Naive thymus-derived CD4-positive, alpha-beta T cell (primary cell): Measurements from ENCODE around the gene KLHL8. TPM values are rescaled to one million over a fixed set of nuclear protein-coding genes. Genes with fewer than 3 reads are reported as not detected.

Experiments used
- ATAC-seq: fragments of 150-1000 bp; cut with Tn5 transposase; 2 replicates; pipeline ENCODE4 v1.10.0; 2021; ENCODE audit warnings: mild to moderate bottlenecking, moderate library complexity
- CTCF ChIA-PET: fragments of 350-600 bp; sonication (Branson Sonifier 250); formaldehyde crosslinking; loops from one replicate; lab custom pipeline; 2021; ENCODE audit warnings: antibody characterized with exemption; lab: Charles Lee
- POLR2A ChIA-PET: fragments of 350-600 bp; sonication (Branson Sonifier 250); formaldehyde crosslinking; loops from one replicate; lab custom pipeline; 2021; ENCODE audit warnings: antibody characterized with exemption, inconsistent platforms; lab: Charles Lee
- DNase-seq, 9 donors: peaks; one replicate each; pipeline versions ENCODE4 v3.0.0 to v3.0.0-alpha.2; 2020 to 2022; ENCODE audit warnings: mixed read lengths in 1 of 9
- H3K27ac ChIP-seq: one replicate; pipeline ENCODE4 v1.7.0; 2013; ENCODE audit warnings: mild to moderate bottlenecking, low read depth, low read length, moderate library complexity
- H3K27me3 ChIP-seq, 2 donors: one replicate each; pipeline ENCODE4 v1.7.0; 2013; ENCODE audit warnings: low read length in 2 of 2, mild to moderate bottlenecking in 2 of 2, moderate library complexity in 2 of 2; ENCODE audit not compliant: control insufficient read depth in 2 of 2, insufficient read depth in 2 of 2
- H3K36me3 ChIP-seq, 3 experiments: 1 replicate in 2 of 3; 2 replicates in 1 of 3; pipeline ENCODE4 v1.7.0; 2013; ENCODE audit warnings: low read length in 3 of 3, mild to moderate bottlenecking in 3 of 3, moderate library complexity in 1 of 3; ENCODE audit not compliant: insufficient read depth in 3 of 3, control insufficient read depth in 2 of 3
- H3K4me1 ChIP-seq, 2 donors: one replicate each; pipeline ENCODE4 v1.7.0; 2013; ENCODE audit warnings: low read length in 2 of 2, mild to moderate bottlenecking in 2 of 2, moderate library complexity in 1 of 2; ENCODE audit not compliant: control insufficient read depth in 2 of 2, insufficient read depth in 2 of 2
- H3K4me3 ChIP-seq: 2 replicates; pipeline ENCODE4 v1.7.0; 2013; ENCODE audit warnings: mild to moderate bottlenecking, low read length
- H3K9me3 ChIP-seq, 3 experiments: 1 replicate in 2 of 3; 2 replicates in 1 of 3; pipeline ENCODE4 v1.7.0; 2013; ENCODE audit warnings: low read length in 3 of 3; ENCODE audit not compliant: control insufficient read depth in 2 of 3
- H3K27ac Mint-ChIP-seq, 9 donors: one replicate each; pipeline ENCODE4 v1.8.0; 2020 to 2022; ENCODE audit warnings: mixed read lengths in 9 of 9, mild to moderate bottlenecking in 8 of 9, moderate library complexity in 5 of 9, inconsistent platforms in 2 of 9
- H3K27me3 Mint-ChIP-seq, 5 donors: one replicate each; pipeline ENCODE4 v1.8.0; 2021 to 2022; ENCODE audit warnings: mixed read lengths in 5 of 5, mild to moderate bottlenecking in 1 of 5
- H3K36me3 Mint-ChIP-seq, 5 donors: one replicate each; pipeline ENCODE4 v1.8.0; 2020 to 2022; ENCODE audit warnings: mixed read lengths in 5 of 5, mild to moderate bottlenecking in 3 of 5, inconsistent platforms in 1 of 5
- H3K4me1 Mint-ChIP-seq, 7 donors: one replicate each; pipeline ENCODE4 v1.8.0; 2020 to 2022; ENCODE audit warnings: mixed read lengths in 7 of 7, mild to moderate bottlenecking in 3 of 7, inconsistent platforms in 1 of 7
- H3K4me3 Mint-ChIP-seq, 10 donors: one replicate each; pipeline ENCODE4 v1.8.0; 2020 to 2022; ENCODE audit warnings: mild to moderate bottlenecking in 10 of 10, mixed read lengths in 10 of 10, moderate library complexity in 6 of 10, inconsistent platforms in 2 of 10
- H3K9me3 Mint-ChIP-seq, 11 donors: one replicate each; pipeline ENCODE4 v1.8.0; 2020 to 2022; ENCODE audit warnings: mixed read lengths in 11 of 11, mild to moderate bottlenecking in 4 of 11, inconsistent platforms in 1 of 11, moderate library complexity in 1 of 11
- intact Hi-C, 2 donors: fragments of 100-400 bp; cut with micrococcal nuclease; formaldehyde crosslinking; loops; one replicate each; pipeline ENCODE4 v1.15.1; 2023
- polyA plus RNA-seq, 2 donors: library from polyadenylated mRNA; unstranded; fragments of 300-500 nt; fragmentation: Illumina TruSeq; gene quantifications; one replicate each; pipeline ENCODE4 v1.2.3, GENCODE V29; 2021
- total RNA-seq, 6 experiments: library from RNA in 5 of 6; stranded (reverse) in 5 of 6; gene quantifications; 1 replicate in 5 of 6; 2 replicates in 1 of 6; pipeline ENCODE4 v1.2.3 and lab custom pipeline; 2021 to 2026

The KLHL8 gene
- total and polyA plus RNA-seq, 7 experiments from 2014 or later, result 9.7 to 15.7 (median 11.5) TPM

GRCh38 chr4:87258677-87259076, 38.3 kb upstream of the KLHL8 start:
- Mint-ChIP-seq H3K27me3 (peaks cover 0 to 8% (median 6%) of the 10 kb centered on the region in 5 donors), H3K4me3 (no peak overlapping the region), H3K27ac (no peak overlapping the region), H3K36me3 (peaks cover 0 to 7% (median 0%) of the 10 kb centered on the region in 5 donors), H3K4me1 (no peaks in the 10 kb centered on the region), H3K9me3 (peaks cover 0 to 17% (median 8%) of the 10 kb centered on the region in 11 donors)
- DNase-seq (no peak), ATAC-seq (no peak)
- Histone ChIP-seq H3K27ac (no peak overlapping the region), H3K9me3 (no peaks in the 10 kb centered on the region), H3K36me3 (no peaks in the 10 kb centered on the region), H3K4me3 (no peak overlapping the region), H3K27me3 (no peaks in the 10 kb centered on the region), H3K4me1 (no peaks in the 10 kb centered on the region)
- intact Hi-C loops, result no loop called here
- ChIA-PET POLR2A (no interaction called here), CTCF (no interaction called here)

DNA sequence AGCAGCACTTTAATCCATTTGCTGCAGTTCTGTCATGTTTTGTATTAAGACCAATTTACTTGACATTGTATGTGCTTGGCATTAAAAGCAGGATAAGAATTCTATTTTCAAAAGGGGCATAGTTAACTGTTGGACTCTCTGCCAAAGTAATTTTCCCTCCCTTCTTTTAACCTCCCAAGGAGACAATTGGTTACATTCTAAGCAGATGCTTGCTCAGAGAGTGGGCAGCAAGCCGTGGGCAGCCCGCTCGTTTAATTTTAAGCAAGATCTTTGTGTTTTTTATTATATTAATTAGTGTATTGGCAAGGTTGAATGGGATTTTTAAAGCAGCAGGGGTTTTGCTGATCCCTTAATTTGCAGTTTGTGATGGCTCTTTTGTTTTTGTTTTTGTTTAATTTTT, 37.1 kb upstream of the KLHL8 start:
- Histone ChIP-seq H3K4me3 (no peak overlapping the region), H3K4me1 (no peaks in the 10 kb centered on the region), H3K27ac (no peak overlapping the region), H3K27me3 (no peaks in the 10 kb centered on the region), H3K9me3 (no peaks in the 10 kb centered on the region), H3K36me3 (no peaks in the 10 kb centered on the region)
- ChIA-PET CTCF (no interaction called here), POLR2A (no interaction called here)
- DNase-seq, result no peak
- intact Hi-C loops, result no loop called here
- H3K27me3 Mint-ChIP-seq, result peaks cover 0 to 3% (median 0%) of the 10 kb centered on the region in 5 donors
- peaks cover 0 to 7% (median 0%) of the 10 kb centered on the region in 5 donors for H3K36me3 Mint-ChIP-seq
- peaks cover 0 to 12% (median 4%) of the 10 kb centered on the region in 11 donors for H3K9me3 Mint-ChIP-seq
- H3K4me1 Mint-ChIP-seq, result no peaks in the 10 kb centered on the region
- no peak overlapping the region for H3K27ac Mint-ChIP-seq
- ATAC-seq, result no peak
- no peak overlapping the region for H3K4me3 Mint-ChIP-seq

DNA sequence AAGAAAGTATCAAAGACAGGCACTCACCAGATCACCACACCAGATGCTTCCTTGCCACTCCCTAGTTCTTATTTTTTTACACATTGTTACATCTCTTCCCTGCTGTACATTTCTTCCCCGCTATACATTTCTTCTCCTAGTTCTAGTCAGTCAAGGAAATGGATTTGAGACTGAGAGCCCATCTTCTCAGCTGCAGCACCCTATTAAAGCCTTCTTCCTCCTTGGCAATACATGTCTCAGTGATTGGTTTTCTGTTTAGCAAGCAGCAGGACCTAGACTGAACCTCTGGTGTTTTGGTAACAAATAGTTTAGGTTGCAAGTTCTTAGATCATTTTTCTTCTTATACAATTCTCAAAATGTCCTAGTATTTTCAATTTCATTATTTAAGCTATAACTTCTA, 35.3 kb upstream of the KLHL8 start:
- ATAC-seq (no peak), DNase-seq (no peak)
- ChIA-PET CTCF (no interaction called here), POLR2A (no interaction called here)
- no peak overlapping the region for H3K27ac Mint-ChIP-seq
- Histone ChIP-seq H3K4me3 (no peak overlapping the region), H3K4me1 (no peaks in the 10 kb centered on the region), H3K27ac (no peak overlapping the region), H3K36me3 (no peaks in the 10 kb centered on the region), H3K9me3 (no peaks in the 10 kb centered on the region), H3K27me3 (no peaks in the 10 kb centered on the region)
- peaks cover 0 to 4% (median 0%) of the 10 kb centered on the region in 5 donors for H3K36me3 Mint-ChIP-seq
- H3K4me1 Mint-ChIP-seq, result no peaks in the 10 kb centered on the region
- peaks cover 0 to 3% (median 0%) of the 10 kb centered on the region in 5 donors for H3K27me3 Mint-ChIP-seq
- intact Hi-C loops, result no loop called here
- H3K9me3 Mint-ChIP-seq, result peaks cover 0 to 8% (median 4%) of the 10 kb centered on the region in 11 donors
- no peak overlapping the region for H3K4me3 Mint-ChIP-seq

DNA sequence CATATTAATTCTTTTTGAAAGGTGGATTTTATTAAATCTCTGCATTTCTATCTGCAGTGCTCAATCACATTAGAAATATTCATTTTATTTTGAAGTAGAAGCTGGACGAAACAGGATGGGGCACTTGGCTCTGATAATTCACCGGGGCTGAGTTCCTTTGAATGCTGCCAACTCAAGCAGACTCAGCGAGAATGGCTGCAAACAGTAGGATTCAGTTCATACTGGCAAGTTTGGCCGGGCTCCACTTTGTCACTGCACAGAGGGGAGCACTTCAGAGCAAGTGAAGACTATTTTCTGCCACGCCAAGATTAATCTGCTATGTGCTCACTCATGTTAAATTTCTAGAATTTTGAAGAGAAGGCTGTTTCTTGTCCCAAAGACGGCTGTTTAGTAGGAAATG, 30.7 kb upstream of the KLHL8 start:
- Histone ChIP-seq H3K27me3 (no peaks in the 10 kb centered on the region), H3K4me1 (no peaks in the 10 kb centered on the region), H3K4me3 (no peak overlapping the region), H3K27ac (no peak overlapping the region), H3K36me3 (no peaks in the 10 kb centered on the region), H3K9me3 (no peaks in the 10 kb centered on the region)
- intact Hi-C loops, result no loop called here
- Mint-ChIP-seq H3K27ac (no peak overlapping the region), H3K36me3 (peaks cover 0 to 4% (median 0%) of the 10 kb centered on the region in 5 donors), H3K27me3 (peaks cover 0 to 6% (median 0%) of the 10 kb centered on the region in 5 donors), H3K9me3 (peaks cover 0 to 12% (median 7%) of the 10 kb centered on the region in 11 donors), H3K4me3 (no peak overlapping the region), H3K4me1 (no peaks in the 10 kb centered on the region)
- ATAC-seq (no peak), DNase-seq (no peak)
- CTCF ChIA-PET, result no interaction called here
- POLR2A ChIA-PET, result no interaction called here

DNA sequence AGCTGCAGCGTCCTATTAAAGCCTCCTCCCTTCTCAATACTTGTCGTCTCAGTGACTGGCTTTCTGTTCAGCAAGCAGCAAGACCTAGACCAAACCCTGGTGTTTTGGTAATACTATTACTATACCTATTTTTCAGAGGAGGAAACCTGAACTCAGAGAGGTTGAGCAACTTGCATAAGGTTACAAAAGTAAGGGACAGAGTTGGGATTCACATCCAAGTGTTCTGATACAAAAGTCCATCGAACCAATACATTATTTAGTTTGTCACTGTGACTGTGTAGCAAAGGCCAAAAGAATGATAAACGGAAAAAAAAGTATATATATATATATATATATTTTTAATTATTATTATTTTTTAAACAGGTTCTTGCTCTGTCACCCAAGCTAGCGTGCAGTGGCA, 29.9 kb upstream of the KLHL8 start:
- H3K27me3 Mint-ChIP-seq, result peaks cover 0 to 6% (median 0%) of the 10 kb centered on the region in 5 donors
- Histone ChIP-seq H3K9me3 (no peaks in the 10 kb centered on the region), H3K36me3 (no peaks in the 10 kb centered on the region), H3K27me3 (no peaks in the 10 kb centered on the region), H3K27ac (no peak overlapping the region), H3K4me3 (no peak overlapping the region), H3K4me1 (no peaks in the 10 kb centered on the region)
- H3K27ac Mint-ChIP-seq, result peak overlapping the region in 1 of 9 donors; percentile 32
- H3K4me1 Mint-ChIP-seq, result no peaks in the 10 kb centered on the region
- DNase-seq (no peak), ATAC-seq (no peak)
- no peak overlapping the region for H3K4me3 Mint-ChIP-seq
- no peaks in the 10 kb centered on the region for H3K36me3 Mint-ChIP-seq
- intact Hi-C loops, result no loop called here
- POLR2A ChIA-PET, result no interaction called here
- CTCF ChIA-PET, result no interaction called here
- peaks cover 0 to 6% (median under 1%) of the 10 kb centered on the region in 11 donors for H3K9me3 Mint-ChIP-seq

GRCh38 chr4:87249332-87250019, 29.1 kb upstream of the KLHL8 start:
- H3K9me3 ChIP-seq, result no peaks in the 10 kb centered on the region
- ChIA-PET POLR2A (no interaction called here), CTCF (no interaction called here)
- Mint-ChIP-seq H3K36me3 (peaks cover 0 to 4% (median 0%) of the 10 kb centered on the region in 5 donors), H3K4me1 (no peaks in the 10 kb centered on the region), H3K27ac (no peak overlapping the region), H3K4me3 (no peak overlapping the region), H3K27me3 (peaks cover 0 to 6% (median 0%) of the 10 kb centered on the region in 5 donors), H3K9me3 (peaks cover 0 to 9% (median 3%) of the 10 kb centered on the region in 11 donors)
- no peaks in the 10 kb centered on the region for H3K36me3 ChIP-seq
- H3K27ac ChIP-seq, result no peak overlapping the region
- ATAC-seq (no peak), DNase-seq (no peak)
- no peak overlapping the region for H3K4me3 ChIP-seq
- intact Hi-C loops, result no loop called here
- H3K27me3 ChIP-seq, result no peaks in the 10 kb centered on the region
- H3K4me1 ChIP-seq, result no peaks in the 10 kb centered on the region
